ENCODE measurements around the gene UCK2. TPM values are rescaled to one million over a fixed set of nuclear protein-coding genes. Genes with fewer than 3 reads are reported as not detected.

The UCK2 gene
- total and polyA plus RNA-seq, 10 of the 15 experiments (the other 5 are each of a cell fraction or from before 2014, with no cell fraction given): 55.3 to 106 (median 84.9) TPM

GRCh38 chr1:165842671-165843129 lies 15.3 kb downstream of the UCK2 start (continued):
- no peak for TF ChIP-seq PBX3 (IDR thresholded peaks at IDR 0.05; ENCODE audit: insufficient replicate concordance, low read depth, low read length)
- TF ChIP-seq ZNF207 (IDR thresholded peaks at IDR 0.05; ENCODE audit: borderline replicate concordance): no peak
- TF ChIP-seq RAD51 (IDR thresholded peaks at IDR 0.05): no peak
- TF ChIP-seq PKNOX1 (IDR thresholded peaks at IDR 0.05): peak; percentile 50
- TF ChIP-seq ZBTB11 (CRISPR knock-in tag; IDR thresholded peaks at IDR 0.05): no peak
- TF ChIP-seq IRF3 (IDR thresholded peaks at IDR 0.05): no peak
- TF ChIP-seq NR2C1 (IDR thresholded peaks at IDR 0.05): no peak
- TF ChIP-seq ZNF217 (IDR thresholded peaks at IDR 0.05): no peak
- no peak for TF ChIP-seq EGR1 (IDR thresholded peaks at IDR 0.05; ENCODE audit: borderline replicate concordance in 1 of 2, low read depth in 2 of 2, low read length in 2 of 2)
- no peak for TF ChIP-seq CBX5 (IDR thresholded peaks at IDR 0.05; ENCODE audit: low read depth)
- TF ChIP-seq NR2C2 (IDR thresholded peaks at IDR 0.05; ENCODE audit: borderline replicate concordance, control insufficient read depth, insufficient read length, low read depth): no peak
- no peak for TF ChIP-seq CHD1 (IDR thresholded peaks at IDR 0.05; ENCODE audit: low read depth, low read length)
- no peak for TF ChIP-seq NR2F1 (conservative IDR thresholded peaks at IDR 0.05)
- peak in 1 of 2 experiments; percentile 72; a peak in 2 of 4 replicates for TF ChIP-seq ETV6 (conservative IDR thresholded peaks at IDR 0.05 in 1 of 2, IDR thresholded peaks at IDR 0.05 in 1 of 2; ENCODE audit: borderline replicate concordance in 1 of 2, low read depth in 1 of 2)
- no peak for TF ChIP-seq USF1 (IDR thresholded peaks at IDR 0.05; ENCODE audit: borderline replicate concordance, extremely low read length, insufficient read depth, low read depth, low read length)
- TF ChIP-seq SKIL (IDR thresholded peaks at IDR 0.05; ENCODE audit: low read depth, poor library complexity, severe bottlenecking): no peak
- peak; percentile 92 to 93 for TF ChIP-seq BHLHE40 (IDR thresholded peaks at IDR 0.05; ENCODE audit: borderline replicate concordance in 1 of 2, low read depth in 2 of 2, low read length in 1 of 2)
- TF ChIP-seq RB1 (IDR thresholded peaks at IDR 0.05; ENCODE audit: borderline replicate concordance): no peak
- no peak for TF ChIP-seq CEBPB (IDR thresholded peaks at IDR 0.05; ENCODE audit: borderline replicate concordance in 1 of 2, low read depth in 2 of 2, low read length in 2 of 2)
